HEK293 (cell line): ENCODE data around the gene FUBP3.

Source experiments
- CTCF ChIA-PET: fragments of 350-600 bp; formaldehyde crosslinking; extraction: SDS; loops from one replicate; lab custom pipeline; 2021; ENCODE audit warnings: antibody characterized with exemption; lab: Yijun Ruan, JAX
- POLR2A ChIA-PET: fragments of 300-600 bp; formaldehyde crosslinking; extraction: SDS; loops from one replicate; lab custom pipeline; 2020; ENCODE audit warnings: antibody characterized with exemption, inconsistent platforms; lab: Yijun Ruan, JAX
- H3K27ac ChIP-seq: fragments of 200-500 bp; sonication (Bioruptor generic); 2 replicates; pipeline ENCODE4 v1.5.1; 2014; ENCODE audit warnings: low read depth, low read length, control low read depth, inconsistent platforms; ENCODE audit errors: extremely low read depth
- H3K36me3 ChIP-seq, 2 experiments: fragments of 200-500 bp in 1 of 2; sonication (Bioruptor generic) in 1 of 2; 1 replicate in 1 of 2; 2 replicates in 1 of 2; pipeline ENCODE4 v1.5.1; 2014 to 2017; ENCODE audit warnings: inconsistent platforms in 2 of 2, low read length in 2 of 2; ENCODE audit not compliant: control insufficient read depth in 2 of 2, insufficient read depth in 1 of 2
- H3K4me1 ChIP-seq: fragments of 200-500 bp; sonication (Bioruptor generic); 2 replicates; pipeline ENCODE4 v1.5.1; 2014; ENCODE audit warnings: mild to moderate bottlenecking, low read length, inconsistent platforms; ENCODE audit not compliant: control insufficient read depth, insufficient read depth
- H3K4me3 ChIP-seq: 2 replicates; pipeline ENCODE4 v1.5.1; 2011; ENCODE audit warnings: low read depth, mild to moderate bottlenecking, control low read depth, low read length, moderate library complexity
- H3K9me3 ChIP-seq: fragments of 200-500 bp; sonication (Bioruptor generic); 2 replicates; pipeline ENCODE4 v1.5.1; 2014; ENCODE audit warnings: low read depth, low read length, inconsistent platforms; ENCODE audit not compliant: control insufficient read depth, insufficient read depth
- FEZF1 ChIP-seq: fragments of 450-650 bp; formaldehyde crosslinking; IDR thresholded peaks from 2 replicates; pipeline ENCODE4 v1.5.1; 2016; ENCODE audit warnings: missing biosample characterization, missing genetic modification characterization
- GLIS2 ChIP-seq: fragments of 450-650 bp; formaldehyde crosslinking; IDR thresholded peaks from 2 replicates; pipeline ENCODE4 v1.5.1; 2016; ENCODE audit warnings: missing biosample characterization, missing genetic modification characterization
- KLF1 ChIP-seq: fragments of 450-650 bp; formaldehyde crosslinking; IDR thresholded peaks from 2 replicates; pipeline ENCODE4 v1.5.1; 2016; ENCODE audit warnings: missing biosample characterization, missing genetic modification characterization
- KLF17 ChIP-seq: fragments of 450-650 bp; formaldehyde crosslinking; IDR thresholded peaks from 2 replicates; pipeline ENCODE4 v1.5.1; 2016; ENCODE audit warnings: missing biosample characterization, missing genetic modification characterization
- KLF9 ChIP-seq: fragments of 450-650 bp; formaldehyde crosslinking; IDR thresholded peaks from 2 replicates; pipeline ENCODE4 v1.5.1; 2016; ENCODE audit warnings: missing biosample characterization, missing genetic modification characterization, low read depth
- PATZ1 ChIP-seq: fragments of 450-650 bp; formaldehyde crosslinking; IDR thresholded peaks from 2 replicates; pipeline ENCODE4 v1.5.1; 2016; ENCODE audit warnings: missing biosample characterization, missing genetic modification characterization
- PRDM10 ChIP-seq: fragments of 450-650 bp; formaldehyde crosslinking; IDR thresholded peaks from 2 replicates; pipeline ENCODE4 v1.5.1; 2016; ENCODE audit warnings: missing biosample characterization, missing genetic modification characterization
- REPIN1 ChIP-seq: fragments of 450-650 bp; formaldehyde crosslinking; IDR thresholded peaks from 2 replicates; pipeline ENCODE4 v1.5.1; 2017; ENCODE audit warnings: missing biosample characterization, missing genetic modification characterization, low read depth
- ZBTB48 ChIP-seq: fragments of 450-650 bp; formaldehyde crosslinking; IDR thresholded peaks from 2 replicates; pipeline ENCODE4 v1.5.1; 2016; ENCODE audit warnings: missing biosample characterization, missing genetic modification characterization
- ZFP3 ChIP-seq: fragments of 450-650 bp; formaldehyde crosslinking; IDR thresholded peaks from 2 replicates; pipeline ENCODE4 v1.5.1; 2016; ENCODE audit warnings: low read depth, missing biosample characterization, missing genetic modification characterization
- ZNF121 ChIP-seq: fragments of 450-650 bp; formaldehyde crosslinking; IDR thresholded peaks from 2 replicates; pipeline ENCODE4 v1.5.1; 2016; ENCODE audit warnings: missing biosample characterization, missing genetic modification characterization
- ZNF133 ChIP-seq: fragments of 450-650 bp; formaldehyde crosslinking; IDR thresholded peaks from 2 replicates; pipeline ENCODE4 v1.5.1; 2016; ENCODE audit warnings: missing biosample characterization, missing genetic modification characterization
- ZNF140 ChIP-seq: fragments of 450-650 bp; formaldehyde crosslinking; IDR thresholded peaks from 2 replicates; pipeline ENCODE4 v1.5.1; 2016; ENCODE audit warnings: missing biosample characterization, missing genetic modification characterization
- ZNF398 ChIP-seq: fragments of 450-650 bp; formaldehyde crosslinking; IDR thresholded peaks from 2 replicates; pipeline ENCODE4 v1.5.1; 2017; ENCODE audit warnings: missing biosample characterization, missing genetic modification characterization
- ZNF449 ChIP-seq: fragments of 450-650 bp; formaldehyde crosslinking; IDR thresholded peaks from 2 replicates; pipeline ENCODE4 v1.5.1; 2017; ENCODE audit warnings: missing biosample characterization, mild to moderate bottlenecking, missing genetic modification characterization, moderate library complexity
- ZNF521 ChIP-seq: fragments of 450-650 bp; formaldehyde crosslinking; IDR thresholded peaks from 2 replicates; pipeline ENCODE4 v1.5.1; 2017; ENCODE audit warnings: missing biosample characterization, mild to moderate bottlenecking, missing genetic modification characterization
- ZNF548 ChIP-seq: fragments of 450-650 bp; formaldehyde crosslinking; IDR thresholded peaks from 2 replicates; pipeline ENCODE4 v1.5.1; 2016; ENCODE audit warnings: missing biosample characterization, missing genetic modification characterization
- ZNF596 ChIP-seq: fragments of 450-650 bp; IDR thresholded peaks from 2 replicates; pipeline ENCODE4 v1.5.0; 2018; ENCODE audit warnings: missing biosample characterization, mild to moderate bottlenecking, missing genetic modification characterization, moderate library complexity
- ZNF777 ChIP-seq: fragments of 450-650 bp; formaldehyde crosslinking; IDR thresholded peaks from 2 replicates; pipeline ENCODE4 v1.5.1; 2017; ENCODE audit warnings: missing biosample characterization, missing genetic modification characterization, borderline replicate concordance
- ZNF792 ChIP-seq: fragments of 450-650 bp; formaldehyde crosslinking; IDR thresholded peaks from 2 replicates; pipeline ENCODE4 v1.5.1; 2016; ENCODE audit warnings: missing biosample characterization, missing genetic modification characterization

FUBP3 gene

GRCh38 chr9:130542457-130543228, 36.7 kb upstream of the FUBP3 start:
- POLR2A ChIA-PET = no interaction called here
- no peak for TF ChIP-seq ZNF449 (tag by site-specific recombination)
- TF ChIP-seq ZFP3 (tag by site-specific recombination) = no peak
- no peak for TF ChIP-seq REPIN1 (tag by site-specific recombination)
- TF ChIP-seq FEZF1 (tag by site-specific recombination) = no peak
- TF ChIP-seq ZNF792 (tag by site-specific recombination) = no peak
- TF ChIP-seq ZNF140 (tag by site-specific recombination) = no peak
- TF ChIP-seq ZNF121 (tag by site-specific recombination) = peak; percentile 88
- no peak for TF ChIP-seq ZNF521 (tag by site-specific recombination)
- TF ChIP-seq ZNF133 (tag by site-specific recombination) = no peak
- TF ChIP-seq ZNF777 (tag by site-specific recombination) = no peak
- TF ChIP-seq PRDM10 (tag by site-specific recombination) = no peak
- TF ChIP-seq ZNF398 = peak; percentile 28; the same call in 1 of the 2 replicates
- 0 out of 2 replicates have a peak, but pooled peaks have one; percentile 12 for TF ChIP-seq ZBTB48 (tag by site-specific recombination)
- peak; percentile 85 for TF ChIP-seq KLF9
- TF ChIP-seq PATZ1 (tag by site-specific recombination) = 0 out of 2 replicates have a peak, but pooled peaks have one; percentile 19
- TF ChIP-seq ZNF548 (tag by site-specific recombination) = no peak
- peak; percentile 55; the same call in 1 of the 2 replicates for TF ChIP-seq KLF17
- peak; percentile 50 for TF ChIP-seq GLIS2 (tag by site-specific recombination)
- TF ChIP-seq ZNF596 (tag by site-specific recombination) = peak; percentile 93
- peak; percentile 74 for TF ChIP-seq KLF1 (tag by site-specific recombination)
- TF ChIP-seq, all 188 proteins: peak for 9

More at GRCh38 chr9:130542457-130543228, 36.7 kb upstream of the FUBP3 start:
- Histone ChIP-seq H3K4me1 (no peaks in the 10 kb centered on the region), H3K4me3 (no peak overlapping the region), H3K36me3 (no peaks in the 10 kb centered on the region), H3K9me3 (no peaks in the 10 kb centered on the region), H3K27ac (no peak overlapping the region)
- CTCF ChIA-PET = interaction anchor here (0.6 to 1.1 kb wide), 5 partner anchors 22 to 454 kb away, joined by 3 to 5 read pairs (median 3); no protein-coding TSS in a partner anchor
